ENCODE data around the gene RAD18. TPM values are rescaled to one million over a fixed set of nuclear protein-coding genes. Genes with fewer than 3 reads are reported as not detected.

Gene RAD18
- polyA plus RNA-seq, 1 experiment = 10.7 TPM

- ChIA-PET CTCF (interaction anchor here (0.6 to 11.5 kb wide), 18 partner anchors 9 to 332 kb away, joined by 3 to 154 read pairs (median 4); partner anchors contain the start of genes OXTR and SRGAP3), POLR2A (no interaction called here)
These were observed 7.8 kb upstream of the RAD18 start for GRCh38 chr3:8970971-8971589.

DNA sequence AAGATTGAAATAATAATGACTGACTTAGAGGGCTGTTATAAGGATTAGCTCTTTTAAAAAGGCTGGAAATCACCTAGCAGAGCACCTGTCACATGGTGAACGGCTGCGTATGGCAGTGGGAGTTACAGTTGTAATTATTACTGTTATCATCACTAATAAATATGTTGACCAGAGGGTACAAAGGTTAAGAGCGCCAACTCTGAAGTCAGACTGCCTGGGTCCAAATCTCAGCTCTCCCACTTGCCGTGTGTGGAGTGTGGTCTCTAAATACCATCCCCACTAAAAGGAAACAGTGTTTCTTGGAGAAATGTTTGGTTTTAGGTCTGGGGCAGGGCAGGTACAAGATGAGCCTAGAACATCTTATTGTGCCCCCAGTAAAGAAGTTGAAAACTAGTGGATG is 6.0 kb upstream of the RAD18 start:
- POLR2A ChIA-PET = no interaction called here
- DNase-seq (ENCODE audit: low read depth, low spot score) = no peak
- no peak for TF ChIP-seq CTCF (IDR thresholded peaks at IDR 0.05; ENCODE audit: low read depth, low read length)
- Histone ChIP-seq H3K27ac (ENCODE audit: low read depth, low read length) (no peak overlapping the region), H3K4me3 (ENCODE audit: low read depth, low read length) (no peak overlapping the region), H3K27me3 (ENCODE audit: control insufficient read depth, insufficient read depth, low read length) (no peaks in the 10 kb centered on the region), H3K9me3 (ENCODE audit: control insufficient read depth, insufficient read depth, low read length) (no peaks in the 10 kb centered on the region)
- CTCF ChIA-PET = interaction anchor here (0.6 to 11.5 kb wide), 9 partner anchors 18 to 422 kb away, joined by 3 to 154 read pairs (median 5); partner anchors contain the start of gene OXTR

More at GRCh38 chr3:8970971-8971589, 7.8 kb upstream of the RAD18 start:
- Histone ChIP-seq H3K9me3 (ENCODE audit: control insufficient read depth, insufficient read depth, low read length) (no peaks in the 10 kb centered on the region), H3K4me3 (ENCODE audit: low read depth, low read length) (no peak overlapping the region), H3K27ac (ENCODE audit: low read depth, low read length) (no peak overlapping the region), H3K27me3 (ENCODE audit: control insufficient read depth, insufficient read depth, low read length) (no peaks in the 10 kb centered on the region)
- TF ChIP-seq CTCF (IDR thresholded peaks at IDR 0.05; ENCODE audit: low read depth, low read length) = peak; percentile 99
- peak; percentile 37 for DNase-seq (ENCODE audit: low read depth, low spot score)

DNA sequence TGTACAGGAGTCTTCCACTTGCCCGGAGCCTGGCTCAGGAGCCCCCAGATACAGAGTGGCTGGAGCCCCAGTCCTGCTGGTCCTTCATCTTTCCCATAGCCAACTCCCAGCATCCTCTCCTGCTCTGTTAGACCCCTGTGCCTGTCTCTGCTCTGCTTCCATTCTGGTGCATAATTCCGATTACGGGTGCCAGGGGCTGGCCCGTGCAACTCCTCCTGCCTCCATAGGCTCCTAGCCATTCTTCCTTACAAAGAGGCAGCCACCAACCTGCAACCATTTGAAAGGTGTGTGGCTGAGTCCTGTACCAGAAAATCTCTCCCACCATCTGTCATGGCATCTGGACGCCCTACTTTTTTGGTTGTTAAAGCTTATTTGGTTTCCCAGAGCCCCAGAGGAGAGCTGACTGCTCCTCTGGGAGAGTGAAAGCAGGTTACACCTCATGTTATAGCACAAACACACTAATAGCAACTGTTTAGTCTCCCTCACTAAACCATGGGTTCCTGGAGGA is 5.2 kb upstream of the RAD18 start:
- no peak overlapping the region for H3K4me3 ChIP-seq (ENCODE audit: low read depth, low read length)
- H3K9me3 ChIP-seq (ENCODE audit: control insufficient read depth, insufficient read depth, low read length) = no peaks in the 10 kb centered on the region
- ChIA-PET CTCF (interaction anchor here (1.6 to 11.5 kb wide), 4 partner anchors 99 to 335 kb away, joined by 5 to 154 read pairs (median 54); partner anchors contain the start of gene OXTR), POLR2A (no interaction called here)
- TF ChIP-seq CTCF (IDR thresholded peaks at IDR 0.05; ENCODE audit: low read depth, low read length) = no peak
- DNase-seq (ENCODE audit: low read depth, low spot score) = no peak
- H3K27me3 ChIP-seq (ENCODE audit: control insufficient read depth, insufficient read depth, low read length) = no peaks in the 10 kb centered on the region
- no peak overlapping the region for H3K27ac ChIP-seq (ENCODE audit: low read depth, low read length)

GRCh38 chr3:8967553-8967952 is 4.3 kb upstream of the RAD18 start:
- no peak overlapping the region for H3K27ac ChIP-seq (ENCODE audit: low read depth, low read length)
- CTCF ChIA-PET = interaction anchor here (0.5 to 11.5 kb wide), 4 partner anchors 100 to 336 kb away, joined by 3 to 154 read pairs (median 32); partner anchors contain the start of gene OXTR
- no peak for DNase-seq (ENCODE audit: low read depth, low spot score)
- POLR2A ChIA-PET = no interaction called here
- TF ChIP-seq CTCF (IDR thresholded peaks at IDR 0.05; ENCODE audit: low read depth, low read length) = no peak
- no peak overlapping the region for H3K4me3 ChIP-seq (ENCODE audit: low read depth, low read length)
- H3K27me3 ChIP-seq (ENCODE audit: control insufficient read depth, insufficient read depth, low read length) = no peaks in the 10 kb centered on the region
- H3K9me3 ChIP-seq (ENCODE audit: control insufficient read depth, insufficient read depth, low read length) = no peaks in the 10 kb centered on the region; the same call in 1 of the 2 replicates

DNA sequence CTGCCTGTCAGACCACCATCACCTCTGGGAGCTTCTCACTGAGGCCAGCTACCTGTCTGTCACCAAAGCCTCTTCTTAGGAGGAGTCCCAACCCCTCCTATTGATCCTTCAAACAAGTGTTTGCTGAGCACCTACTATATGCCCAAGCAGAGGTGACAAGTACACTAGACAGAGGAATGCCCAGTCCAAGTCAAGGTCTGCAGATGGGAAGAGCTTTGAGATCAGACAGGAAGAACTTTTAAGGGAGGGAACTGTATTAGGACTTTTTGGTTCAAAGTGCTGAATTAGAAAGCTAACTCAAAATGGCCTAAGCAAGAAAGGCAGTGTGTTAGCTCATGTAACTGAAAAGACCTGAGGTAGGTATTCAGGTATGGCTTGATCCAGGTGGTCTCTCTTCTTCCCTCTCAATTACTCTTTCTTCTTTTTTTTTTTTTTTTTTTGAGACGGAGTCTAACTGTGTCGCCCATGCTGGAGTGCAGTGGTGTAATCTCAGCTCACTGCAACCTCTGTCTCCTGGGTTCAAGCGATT is 3.6 kb upstream of the RAD18 start:
- ChIA-PET POLR2A (no interaction called here), CTCF (interaction anchor here (0.5 to 11.5 kb wide), 4 partner anchors 101 to 336 kb away, joined by 3 to 154 read pairs (median 32); partner anchors contain the start of gene OXTR)
- no peak overlapping the region for H3K27ac ChIP-seq (ENCODE audit: low read depth, low read length)

More for the DNA sequence above, 3.6 kb upstream of the RAD18 start:
- Histone ChIP-seq H3K9me3 (ENCODE audit: control insufficient read depth, insufficient read depth, low read length) (no peaks in the 10 kb centered on the region; the same call in 1 of the 2 replicates), H3K27me3 (ENCODE audit: control insufficient read depth, insufficient read depth, low read length) (no peaks in the 10 kb centered on the region), H3K4me3 (ENCODE audit: low read depth, low read length) (no peak overlapping the region)
- no peak for DNase-seq (ENCODE audit: low read depth, low spot score)
- no peak for TF ChIP-seq CTCF (IDR thresholded peaks at IDR 0.05; ENCODE audit: low read depth, low read length)
